Measurements from ENCODE around the gene C3orf22.

The C3orf22 gene

DNA sequence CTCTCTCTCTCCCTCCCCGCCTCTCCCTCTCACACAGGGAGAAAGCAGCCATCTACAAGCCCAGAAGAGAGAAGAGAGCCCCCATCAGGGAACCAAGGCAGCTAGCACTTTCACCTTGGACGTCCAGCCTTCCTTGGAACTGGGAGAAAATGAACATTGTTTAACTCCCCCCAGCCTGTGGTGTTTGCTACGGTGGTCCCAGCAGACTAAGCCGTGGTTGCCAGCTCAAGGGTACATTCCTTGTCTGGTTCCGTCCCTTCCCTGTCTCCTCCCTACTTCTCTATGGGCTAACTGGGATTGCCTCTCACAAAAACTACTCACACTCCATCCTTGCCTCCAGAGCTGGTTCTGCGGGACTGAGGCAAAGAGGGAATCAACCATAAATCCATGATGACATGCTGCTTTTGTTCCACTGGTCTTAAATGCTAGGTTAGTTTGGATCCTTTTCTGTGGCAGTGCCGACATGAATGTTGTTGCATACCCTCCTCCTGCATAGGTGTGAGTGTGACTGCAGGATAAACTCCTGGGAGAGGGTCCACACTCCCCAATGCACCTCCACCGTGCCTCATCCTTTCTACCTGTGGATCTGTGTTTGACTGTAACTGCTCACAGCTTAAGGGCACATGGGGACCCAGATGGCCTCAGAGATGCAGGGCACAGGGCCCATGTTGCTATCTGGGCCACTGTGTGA lies 12.0 kb downstream of the C3orf22 start:
- no peak for DNase-seq (ENCODE audit: low read depth)
- TF ChIP-seq, protein P1, sequence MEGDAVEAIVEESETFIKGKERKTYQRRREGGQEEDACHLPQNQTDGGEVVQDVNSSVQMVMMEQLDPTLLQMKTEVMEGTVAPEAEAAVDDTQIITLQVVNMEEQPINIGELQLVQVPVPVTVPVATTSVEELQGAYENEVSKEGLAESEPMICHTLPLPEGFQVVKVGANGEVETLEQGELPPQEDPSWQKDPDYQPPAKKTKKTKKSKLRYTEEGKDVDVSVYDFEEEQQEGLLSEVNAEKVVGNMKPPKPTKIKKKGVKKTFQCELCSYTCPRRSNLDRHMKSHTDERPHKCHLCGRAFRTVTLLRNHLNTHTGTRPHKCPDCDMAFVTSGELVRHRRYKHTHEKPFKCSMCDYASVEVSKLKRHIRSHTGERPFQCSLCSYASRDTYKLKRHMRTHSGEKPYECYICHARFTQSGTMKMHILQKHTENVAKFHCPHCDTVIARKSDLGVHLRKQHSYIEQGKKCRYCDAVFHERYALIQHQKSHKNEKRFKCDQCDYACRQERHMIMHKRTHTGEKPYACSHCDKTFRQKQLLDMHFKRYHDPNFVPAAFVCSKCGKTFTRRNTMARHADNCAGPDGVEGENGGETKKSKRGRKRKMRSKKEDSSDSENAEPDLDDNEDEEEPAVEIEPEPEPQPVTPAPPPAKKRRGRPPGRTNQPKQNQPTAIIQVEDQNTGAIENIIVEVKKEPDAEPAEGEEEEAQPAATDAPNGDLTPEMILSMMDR (conservative IDR thresholded peaks at IDR 0.05; ENCODE audit: low read depth, low read length), result no peak

DNA sequence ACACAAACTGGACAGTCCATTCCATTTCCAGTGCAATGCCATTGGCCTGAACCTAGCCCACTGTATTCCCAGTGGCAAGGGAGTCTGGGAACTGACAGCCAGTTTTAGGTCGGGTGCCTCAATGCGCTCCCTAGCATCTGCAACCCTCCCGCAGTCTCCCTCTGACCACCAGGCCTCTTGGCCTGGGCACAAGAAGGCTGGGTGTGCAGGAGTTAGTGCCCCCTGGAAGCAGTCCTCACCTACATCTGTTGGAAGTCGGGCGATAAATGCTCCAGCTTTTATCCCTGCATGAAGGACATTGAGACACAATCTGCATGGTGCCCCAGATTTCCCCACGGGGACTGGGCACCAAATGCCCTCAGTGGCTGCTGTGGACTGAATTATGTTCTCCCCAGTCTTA lies 12.7 kb downstream of the C3orf22 start:
- TF ChIP-seq, protein P1 (conservative IDR thresholded peaks at IDR 0.05; ENCODE audit: low read depth, low read length), result no peak
- no peak for DNase-seq (ENCODE audit: low read depth)
- H3K4me3 ChIP-seq (ENCODE audit: low read depth, low read length), result no peak overlapping the region

More for the DNA sequence above, 12.0 kb downstream of the C3orf22 start:
- no peak overlapping the region for H3K4me3 ChIP-seq (ENCODE audit: low read depth, low read length)

DNA sequence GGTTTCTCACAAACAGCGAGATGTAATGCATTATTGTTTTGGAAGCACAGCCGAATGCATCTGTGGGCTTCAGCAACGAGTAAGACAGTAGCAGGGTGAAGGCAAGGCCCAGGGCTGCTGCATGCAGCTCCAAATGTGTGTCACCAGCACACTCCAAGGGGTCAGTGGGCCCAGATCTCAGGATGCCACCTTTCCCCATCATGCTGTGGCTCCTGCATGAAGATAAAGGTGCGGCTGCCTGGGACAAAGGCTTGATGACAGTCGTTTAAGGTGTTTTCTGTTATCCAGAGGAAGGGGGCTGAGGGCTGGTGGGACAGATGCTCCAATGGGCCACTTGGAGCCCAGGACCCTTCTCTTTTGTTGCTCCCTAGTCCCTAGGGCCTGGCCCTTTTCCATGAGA lies 13.2 kb downstream of the C3orf22 start:
- no peak for DNase-seq (ENCODE audit: low read depth)
- TF ChIP-seq, protein P1 (conservative IDR thresholded peaks at IDR 0.05; ENCODE audit: low read depth, low read length), result no peak
- H3K4me3 ChIP-seq (ENCODE audit: low read depth, low read length), result no peak overlapping the region

DNA sequence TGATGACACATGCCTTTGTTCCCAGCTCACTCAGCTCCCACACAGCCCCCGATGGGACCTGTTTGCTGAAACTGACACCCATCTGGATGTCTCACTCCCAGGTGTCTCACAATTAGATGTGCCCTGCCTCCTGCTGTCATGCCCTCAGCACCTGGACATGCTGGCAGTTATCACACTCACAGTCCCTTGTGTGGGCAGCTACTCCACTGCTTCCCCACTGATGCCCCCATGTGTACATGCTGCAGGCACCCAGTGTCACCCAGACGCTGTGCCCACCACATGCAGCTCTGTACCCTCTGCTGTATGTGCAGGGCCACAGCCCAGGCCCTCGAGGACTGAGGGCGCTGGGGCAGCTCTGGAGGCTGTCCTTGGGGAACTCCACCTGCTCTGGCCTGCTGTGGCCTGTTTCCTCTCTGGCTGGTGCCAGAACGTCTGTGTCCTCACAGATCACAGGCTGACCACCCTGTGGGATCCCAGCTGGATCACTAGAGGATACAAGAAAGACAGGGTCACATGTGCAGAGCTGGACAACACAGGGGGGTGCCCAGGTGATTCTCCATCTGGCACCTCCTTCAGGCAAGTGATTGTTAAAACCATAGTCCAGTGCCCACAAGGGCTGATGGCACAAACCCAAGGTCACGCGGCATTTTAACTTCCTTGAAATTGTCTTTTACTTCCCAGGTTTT lies 14.0 kb downstream of the C3orf22 start:
- TF ChIP-seq, protein P1 (conservative IDR thresholded peaks at IDR 0.05; ENCODE audit: low read depth, low read length), result no peak
- DNase-seq (ENCODE audit: low read depth), result no peak
- no peak overlapping the region for H3K4me3 ChIP-seq (ENCODE audit: low read depth, low read length)

DNA sequence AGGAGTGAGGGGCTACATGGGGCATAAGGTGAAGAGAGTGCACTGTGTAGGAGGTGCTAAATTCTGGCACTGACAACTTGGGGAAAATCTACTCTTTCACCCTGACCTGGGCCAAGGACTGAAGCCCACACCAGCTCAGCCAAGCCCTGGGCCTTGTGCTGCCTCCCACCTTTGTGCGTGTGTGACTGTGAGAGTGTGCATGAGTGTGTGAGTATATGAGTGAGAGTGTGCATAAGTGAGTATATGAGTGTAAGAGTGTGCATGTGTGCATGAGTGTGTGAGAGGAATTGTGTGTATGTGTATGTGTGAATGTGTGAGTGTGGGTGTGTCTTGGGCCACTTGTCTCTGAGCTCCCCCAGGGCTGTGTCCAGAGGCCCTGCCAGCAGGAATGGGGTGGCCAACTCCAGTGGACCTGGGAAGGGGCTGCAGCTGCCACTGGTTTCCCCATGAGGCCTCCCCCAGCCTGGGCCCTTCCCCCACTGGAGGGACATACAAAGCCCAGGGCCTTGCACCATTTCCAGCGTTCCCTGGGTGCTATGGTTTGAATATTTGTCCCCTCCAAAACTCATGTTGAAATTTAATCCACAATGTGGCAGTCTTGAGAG lies 15.2 kb downstream of the C3orf22 start:
- no peak overlapping the region for H3K4me3 ChIP-seq (ENCODE audit: low read depth, low read length)
- TF ChIP-seq, protein P1 (conservative IDR thresholded peaks at IDR 0.05; ENCODE audit: low read depth, low read length), result no peak
- no peak for DNase-seq (ENCODE audit: low read depth)

DNA sequence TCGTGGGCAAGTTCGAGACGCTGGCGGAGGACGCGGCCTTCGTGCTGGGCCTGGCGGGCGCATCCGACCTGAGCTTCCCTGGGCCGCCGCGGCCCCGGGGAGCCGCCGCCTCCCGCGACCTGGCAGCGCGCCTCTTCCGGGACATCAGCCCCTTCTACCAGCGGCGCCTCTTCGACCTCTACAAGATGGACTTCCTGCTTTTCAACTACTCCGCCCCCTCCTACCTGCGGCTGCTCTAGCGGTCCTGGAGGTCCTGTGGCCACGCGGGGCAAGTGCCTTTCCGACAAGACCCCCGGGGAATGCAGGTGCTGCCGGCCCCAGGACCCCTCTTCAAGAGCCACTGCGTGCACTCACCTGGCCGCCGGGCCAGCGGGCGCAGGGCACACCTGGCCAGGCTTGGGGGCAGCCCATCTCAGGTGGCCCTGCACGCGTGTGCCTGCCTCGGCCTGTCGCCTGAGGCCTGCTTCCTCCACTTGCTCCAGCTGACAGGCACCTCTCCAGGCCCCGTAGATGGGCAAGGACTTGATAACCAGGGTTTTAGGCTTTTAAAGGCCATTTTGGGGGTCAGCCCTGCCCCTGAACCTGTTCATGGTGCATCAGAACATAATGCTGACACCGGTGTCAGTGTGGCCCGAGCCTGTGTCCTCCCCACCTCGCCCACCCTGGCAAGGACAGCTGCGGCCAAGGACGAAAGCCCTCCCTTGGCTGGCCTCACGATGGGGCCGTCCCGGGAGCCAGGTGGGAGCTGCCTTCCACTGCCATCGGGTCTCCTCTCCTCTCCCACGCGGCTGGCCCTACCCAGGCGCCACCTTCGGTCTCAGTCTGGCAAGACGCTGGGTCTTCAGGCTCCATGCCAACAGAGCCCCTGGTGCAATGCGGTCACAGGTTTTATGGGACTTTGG lies 16.1 kb downstream of the C3orf22 start:
- TF ChIP-seq, protein P1 (conservative IDR thresholded peaks at IDR 0.05; ENCODE audit: low read depth, low read length), result no peak
- no peak overlapping the region for H3K4me3 ChIP-seq (ENCODE audit: low read depth, low read length)
- no peak for DNase-seq (ENCODE audit: low read depth)

Data from choroid plexus epithelial cell (primary cell).